ENCODE measurements around the gene VSX1. TPM values are rescaled to one million over a fixed set of nuclear protein-coding genes. Genes with fewer than 3 reads are reported as not detected.
A peak's percentile ranks its signal among the peaks of the same experiment; 100 is the strongest.

Gene VSX1
- total RNA-seq, 1 donor from 2014 or later: not detected

GRCh38 chr20:25059866-25060465, 22.0 kb downstream of the VSX1 start:
- DNase-seq (ENCODE audit: low spot score): no peak
- Mint-ChIP-seq H3K27ac (no peak overlapping the region), H3K4me3 (ENCODE audit: low read depth) (no peak overlapping the region), H3K4me1 (ENCODE audit: low read depth) (peaks cover 19% of the 10 kb centered on the region), H3K9me3 (no peaks in the 10 kb centered on the region), H3K36me3 (ENCODE audit: low read depth) (peaks cover 9% of the 10 kb centered on the region), H3K27me3 (ENCODE audit: low read depth) (peaks cover 32% of the 10 kb centered on the region)
- intact Hi-C loops (cut with micrococcal nuclease): loop anchor here (5.0 kb wide), 4 partner anchors 102 to 1033 kb away; partner anchors contain the start of genes CST7 and PYGB

DNA sequence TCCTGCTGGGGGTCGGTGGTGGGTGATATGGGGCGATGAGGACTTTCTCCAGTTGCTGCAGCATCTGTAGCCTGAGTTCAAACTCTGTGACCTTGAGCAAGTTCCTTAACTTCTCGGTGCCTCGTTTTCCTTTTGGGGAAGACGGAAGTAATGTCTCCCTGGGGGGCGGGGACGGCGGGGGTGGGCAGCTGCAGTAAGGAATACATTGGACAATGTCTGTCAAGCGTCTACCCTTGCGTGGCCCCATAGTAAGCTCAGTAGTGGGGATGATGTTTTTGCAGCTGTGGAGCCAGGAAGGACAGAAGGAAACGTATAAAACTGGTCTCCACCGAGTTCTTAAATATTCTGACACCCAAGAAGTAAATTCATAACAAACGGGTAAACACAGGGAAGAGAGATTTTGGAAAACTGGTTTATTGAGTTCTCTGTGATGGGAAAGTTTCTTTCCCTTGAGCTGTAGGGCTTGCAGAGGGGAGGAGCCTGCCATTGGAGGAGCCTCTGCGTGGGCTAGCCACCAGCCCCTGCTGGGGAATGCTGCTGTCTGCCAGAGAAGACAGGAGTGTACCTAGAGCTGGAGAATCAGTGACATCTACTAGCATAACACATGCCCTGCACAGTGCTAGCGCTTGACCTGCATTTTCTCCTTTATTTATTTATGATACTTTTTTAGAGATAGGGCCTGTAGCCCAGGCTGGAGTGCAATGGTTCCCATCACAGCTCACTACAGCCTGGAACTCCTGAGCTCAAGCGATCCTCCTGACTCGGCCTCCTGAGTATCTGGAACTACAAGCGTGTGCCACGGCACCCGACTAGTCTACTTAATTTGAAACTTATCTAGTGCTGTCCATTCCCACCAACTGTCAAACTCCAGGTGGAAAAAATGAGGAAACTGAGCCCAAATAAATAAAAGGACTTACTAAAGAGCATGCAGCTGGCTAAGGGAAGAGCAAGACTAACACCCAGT, 22.8 kb downstream of the VSX1 start:
- peaks cover 28% of the 10 kb centered on the region for H3K27me3 Mint-ChIP-seq (ENCODE audit: low read depth)

DNA sequence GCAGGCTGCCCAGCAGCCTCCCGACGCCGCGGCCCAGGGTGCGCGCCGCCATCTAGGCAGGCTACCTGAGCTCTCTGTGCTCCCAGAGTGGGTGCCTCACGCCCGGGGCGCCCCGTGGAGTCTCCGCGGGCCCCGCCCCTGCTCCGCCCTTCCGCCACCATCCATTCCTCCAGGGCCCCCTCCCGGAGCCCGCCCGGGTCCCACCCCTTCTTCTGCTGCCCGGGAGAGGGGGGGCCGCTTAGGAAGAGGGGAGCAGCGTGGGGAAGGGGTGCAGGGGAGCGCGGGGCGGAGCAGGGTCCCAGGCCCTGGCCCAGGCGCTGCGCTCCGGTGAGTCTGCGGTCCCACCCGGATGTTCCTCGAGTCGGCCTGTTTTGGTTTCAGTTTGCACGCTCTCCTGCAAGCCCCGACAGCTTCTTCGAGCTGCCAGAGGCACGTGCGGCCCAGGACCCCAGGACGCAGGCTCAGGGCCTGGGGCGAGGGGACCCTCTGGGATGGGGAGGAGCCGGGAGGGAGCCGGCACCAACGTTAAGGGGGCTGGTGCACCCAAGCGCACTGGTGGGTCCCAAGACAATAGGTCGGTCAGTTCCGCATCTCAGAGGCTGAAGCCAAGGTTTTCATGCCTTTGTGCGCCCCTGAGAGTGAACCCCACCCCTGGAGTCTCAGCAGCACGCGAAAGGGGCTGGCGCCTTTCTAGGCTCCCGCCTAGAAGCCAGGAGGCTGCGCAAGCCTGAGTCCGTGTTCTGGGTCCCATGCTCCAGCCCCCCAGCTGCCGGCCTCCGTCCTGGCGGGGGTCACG, 23.7 kb downstream of the VSX1 start, which contains the start of gene ACSS1:
ACSS1 (minus strand) TSS at position 89 of the 796 bp plus-strand sequence; CDS start at position 52, 37 bp downstream.
- Mint-ChIP-seq H3K9me3 (no peaks in the 10 kb centered on the region), H3K27me3 (ENCODE audit: low read depth) (peaks cover 26% of the 10 kb centered on the region), H3K4me1 (ENCODE audit: low read depth) (peaks cover 30% of the 10 kb centered on the region), H3K27ac (peak within 1 kb of the TSS; percentile 64), H3K36me3 (ENCODE audit: low read depth) (peaks cover 16% of the 10 kb centered on the region), H3K4me3 (ENCODE audit: low read depth) (peak within 1 kb of the TSS; percentile 76)
- intact Hi-C loops (cut with micrococcal nuclease): loop anchor here (1.0 to 5.0 kb wide), 5 partner anchors 66 to 1031 kb away; partner anchors contain the start of genes APMAP, CST7 and PYGB
- peak; percentile 79 for DNase-seq (ENCODE audit: low spot score)

More for the DNA sequence above, 22.8 kb downstream of the VSX1 start:
- Mint-ChIP-seq H3K36me3 (ENCODE audit: low read depth) (peaks cover 16% of the 10 kb centered on the region), H3K4me1 (ENCODE audit: low read depth) (peaks cover 23% of the 10 kb centered on the region), H3K9me3 (no peaks in the 10 kb centered on the region), H3K27ac (no peak overlapping the region), H3K4me3 (ENCODE audit: low read depth) (peak overlapping the region; percentile 67)
- intact Hi-C loops (cut with micrococcal nuclease): loop anchor here (1.0 to 5.0 kb wide), 5 partner anchors 67 to 1032 kb away; partner anchors contain the start of genes APMAP, CST7 and PYGB
- DNase-seq (ENCODE audit: low spot score): no peak

DNA sequence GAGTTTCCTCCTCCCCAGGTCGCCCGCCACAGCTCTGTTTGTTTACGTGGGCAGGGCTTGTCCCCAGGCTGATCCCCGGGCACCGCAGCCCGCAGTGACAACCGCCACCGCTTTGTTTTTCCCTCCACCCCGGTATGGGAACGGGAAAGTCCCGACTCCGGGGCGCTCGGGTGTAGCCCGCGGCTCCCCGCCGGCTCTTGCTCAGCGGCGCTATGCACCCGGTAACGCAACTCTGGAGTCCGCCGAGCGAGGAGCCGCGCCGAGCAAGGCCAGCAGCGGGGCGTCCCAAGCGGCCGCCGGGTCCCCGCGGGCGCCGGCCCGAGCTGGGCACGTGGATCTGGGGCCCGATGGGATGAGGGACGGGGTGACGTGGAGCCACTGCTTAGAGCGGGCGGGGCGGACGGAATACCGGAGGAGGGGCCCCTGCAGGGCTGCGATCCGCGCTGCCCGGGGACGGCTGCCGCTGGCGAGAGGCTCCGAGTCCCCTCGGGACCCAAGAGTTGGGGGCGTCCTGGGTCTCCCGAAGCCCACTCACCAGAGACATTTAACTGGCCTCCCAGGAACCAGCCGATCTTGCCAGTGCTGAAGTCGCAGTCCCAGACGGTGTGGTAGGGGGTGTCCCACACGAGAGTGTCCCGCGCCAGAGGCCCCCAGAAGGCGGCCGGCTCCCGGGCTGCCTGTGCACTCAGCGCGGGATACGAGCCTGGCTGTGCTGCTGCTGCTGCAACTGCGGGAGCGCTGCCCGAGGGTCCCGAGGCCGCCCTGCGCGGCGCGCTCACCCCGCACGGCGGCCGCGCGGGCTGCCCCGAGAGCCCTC, 24.5 kb downstream of the VSX1 start:
- Mint-ChIP-seq H3K27me3 (ENCODE audit: low read depth) (peaks cover 18% of the 10 kb centered on the region), H3K4me3 (ENCODE audit: low read depth) (peak overlapping the region; percentile 76), H3K9me3 (no peaks in the 10 kb centered on the region), H3K4me1 (ENCODE audit: low read depth) (peaks cover 30% of the 10 kb centered on the region), H3K36me3 (ENCODE audit: low read depth) (peaks cover 16% of the 10 kb centered on the region), H3K27ac (peak overlapping the region; percentile 64)
- intact Hi-C loops (cut with micrococcal nuclease): loop anchor here (1.0 to 5.0 kb wide), 7 partner anchors 65 to 1030 kb away; partner anchors contain the start of genes ABHD12, APMAP, CST7 and PYGB
- peak; percentile 78 for DNase-seq (ENCODE audit: low spot score)

DNA sequence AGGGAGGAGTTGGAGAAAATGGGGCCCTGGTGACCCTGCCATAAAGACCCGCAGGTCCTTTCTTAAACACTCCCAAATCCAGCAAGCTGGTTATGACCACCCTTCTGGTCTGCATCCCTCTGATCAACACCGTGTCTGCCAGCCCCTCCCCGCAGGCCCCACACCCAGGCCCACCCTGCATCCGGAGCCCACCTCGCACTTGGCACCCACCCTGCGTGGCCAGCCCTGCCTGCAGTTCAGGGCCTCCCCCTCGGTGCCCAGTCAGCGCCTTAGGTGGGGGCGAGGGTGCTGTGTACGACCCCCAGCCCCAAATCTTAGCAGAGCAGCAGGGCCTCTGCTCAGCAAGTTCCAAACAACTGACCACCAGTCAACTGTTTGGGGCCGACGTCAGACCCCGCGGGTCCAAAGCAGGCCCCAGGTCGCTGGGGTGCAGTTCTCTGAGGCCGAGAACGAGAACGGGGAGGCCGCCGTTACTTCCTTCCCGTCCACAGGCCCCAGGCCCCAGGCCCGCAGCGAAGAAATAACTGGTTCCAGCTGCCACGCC, 25.2 kb downstream of the VSX1 start:
- Mint-ChIP-seq H3K36me3 (ENCODE audit: low read depth) (peaks cover 16% of the 10 kb centered on the region), H3K27ac (peak overlapping the region; percentile 64), H3K4me1 (ENCODE audit: low read depth) (peaks cover 32% of the 10 kb centered on the region), H3K27me3 (ENCODE audit: low read depth) (peaks cover 16% of the 10 kb centered on the region), H3K4me3 (ENCODE audit: low read depth) (peak overlapping the region; percentile 76), H3K9me3 (no peaks in the 10 kb centered on the region)
- DNase-seq (ENCODE audit: low spot score): no peak
- intact Hi-C loops (cut with micrococcal nuclease): loop anchor here (1.0 to 5.0 kb wide), 6 partner anchors 106 to 1029 kb away; partner anchors contain the start of genes ABHD12, CST7 and PYGB

DNA sequence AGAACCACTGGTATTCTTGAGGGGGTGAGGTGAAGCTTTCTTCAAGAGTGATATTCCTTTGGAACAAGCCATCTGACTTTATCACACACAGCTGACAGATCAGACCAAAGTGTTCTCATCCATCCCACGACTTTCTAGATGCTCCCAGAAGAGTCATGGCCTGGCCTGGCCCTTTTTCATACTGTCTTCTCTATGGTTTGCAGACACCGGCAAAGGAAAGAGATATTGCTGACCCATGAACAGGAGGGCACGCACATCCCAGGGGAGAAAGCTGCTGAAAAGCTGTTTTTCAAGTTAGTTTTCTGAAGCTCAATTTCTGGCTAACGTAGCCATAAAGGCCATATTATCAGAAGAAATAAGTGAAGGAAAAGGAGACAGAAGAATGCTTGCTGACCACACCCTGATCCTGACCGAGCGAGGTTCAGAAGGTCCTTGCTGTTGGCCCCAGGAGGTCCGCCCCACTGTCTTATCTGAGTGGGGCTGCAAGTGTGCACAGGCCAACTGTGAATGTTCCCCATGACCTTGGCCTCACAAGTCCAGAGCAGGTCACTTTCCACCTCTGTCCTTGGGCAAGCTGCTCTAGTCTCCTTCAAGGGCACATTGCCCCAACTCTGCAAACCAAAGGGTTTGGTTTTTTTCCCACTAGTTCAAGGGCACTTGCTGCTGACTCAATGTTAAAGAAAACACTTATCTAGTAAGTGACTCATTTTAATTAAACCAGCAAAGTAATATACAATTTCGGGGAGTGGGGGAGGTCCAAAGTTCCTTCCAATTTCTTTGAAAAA, 26.0 kb downstream of the VSX1 start:
- H3K36me3 Mint-ChIP-seq (ENCODE audit: low read depth): peaks cover 16% of the 10 kb centered on the region
- intact Hi-C loops (cut with micrococcal nuclease): loop anchor here (2.0 to 5.0 kb wide), 5 partner anchors 106 to 1029 kb away; partner anchors contain the start of genes CST7 and PYGB
- no peak for DNase-seq (ENCODE audit: low spot score)
- H3K4me1 Mint-ChIP-seq (ENCODE audit: low read depth): peaks cover 32% of the 10 kb centered on the region
- H3K27me3 Mint-ChIP-seq (ENCODE audit: low read depth): peaks cover 7% of the 10 kb centered on the region
- H3K27ac Mint-ChIP-seq: peak overlapping the region; percentile 63
- peak overlapping the region; percentile 76 for H3K4me3 Mint-ChIP-seq (ENCODE audit: low read depth)
- H3K9me3 Mint-ChIP-seq: no peaks in the 10 kb centered on the region

GRCh38 chr20:25054995-25055629, 26.8 kb downstream of the VSX1 start:
- DNase-seq (ENCODE audit: low spot score): no peak
- H3K4me3 Mint-ChIP-seq (ENCODE audit: low read depth): peak overlapping the region; percentile 69
- H3K27ac Mint-ChIP-seq: no peak overlapping the region
- H3K9me3 Mint-ChIP-seq: no peaks in the 10 kb centered on the region
- intact Hi-C loops (cut with micrococcal nuclease): loop anchor here (5.0 kb wide), 4 partner anchors 107 to 1028 kb away; partner anchors contain the start of genes CST7 and PYGB
- peaks cover 1% of the 10 kb centered on the region for H3K27me3 Mint-ChIP-seq (ENCODE audit: low read depth)
- H3K36me3 Mint-ChIP-seq (ENCODE audit: low read depth): peaks cover 16% of the 10 kb centered on the region
- H3K4me1 Mint-ChIP-seq (ENCODE audit: low read depth): peaks cover 28% of the 10 kb centered on the region

GRCh38 chr20:25054096-25054820, 27.7 kb downstream of the VSX1 start:
- intact Hi-C loops (cut with micrococcal nuclease): no loop called here
- DNase-seq (ENCODE audit: low spot score): no peak
- Mint-ChIP-seq H3K9me3 (no peaks in the 10 kb centered on the region), H3K27ac (no peak overlapping the region), H3K36me3 (ENCODE audit: low read depth) (peaks cover 16% of the 10 kb centered on the region), H3K27me3 (ENCODE audit: low read depth) (no peaks in the 10 kb centered on the region), H3K4me3 (ENCODE audit: low read depth) (no peak overlapping the region), H3K4me1 (ENCODE audit: low read depth) (peaks cover 28% of the 10 kb centered on the region)

GRCh38 chr20:25053255-25054031, 28.5 kb downstream of the VSX1 start:
- H3K9me3 Mint-ChIP-seq: no peaks in the 10 kb centered on the region
- peaks cover 16% of the 10 kb centered on the region for H3K36me3 Mint-ChIP-seq (ENCODE audit: low read depth)
- no peaks in the 10 kb centered on the region for H3K27me3 Mint-ChIP-seq (ENCODE audit: low read depth)
- intact Hi-C loops (cut with micrococcal nuclease): no loop called here
- no peak overlapping the region for H3K4me3 Mint-ChIP-seq (ENCODE audit: low read depth)
- H3K4me1 Mint-ChIP-seq (ENCODE audit: low read depth): peaks cover 25% of the 10 kb centered on the region
- H3K27ac Mint-ChIP-seq: no peak overlapping the region
- DNase-seq (ENCODE audit: low spot score): no peak
